Testis (tissue), 5 donors: ENCODE results near the gene GABRE. TPM values are rescaled to one million over a fixed set of nuclear protein-coding genes. Genes with fewer than 3 reads are reported as not detected.

ENCODE experiments used
- DNase-seq: peaks from one replicate; pipeline ENCODE4 v3.0.0-alpha.2; 2019
- H3K27ac ChIP-seq, 2 donors: fragments of 200-600 bp; sonication (generic); one replicate each; pipeline ENCODE4 v1.5.1; 2019
- H3K27me3 ChIP-seq: fragments of 200-600 bp; sonication (generic); one replicate; pipeline ENCODE4 v1.5.1; 2019
- H3K36me3 ChIP-seq: fragments of 200-600 bp; sonication (generic); one replicate; pipeline ENCODE4 v1.5.1; 2017; ENCODE audit warnings: low read depth; ENCODE audit errors: missing control alignments
- H3K4me1 ChIP-seq: fragments of 200-600 bp; sonication (generic); one replicate; pipeline ENCODE4 v1.5.1; 2019
- H3K4me3 ChIP-seq, 2 donors: fragments of 200-600 bp; sonication (generic); one replicate each; pipeline ENCODE4 v1.5.1; 2017 to 2019
- H3K9me3 ChIP-seq: fragments of 200-600 bp; sonication (generic); one replicate; pipeline ENCODE4 v1.5.1; 2017
- POLR2A ChIP-seq: fragments of 450-650 bp; IDR thresholded peaks from one replicate; pipeline ENCODE4 v1.6.1; 2017; ENCODE audit warnings: antibody characterized with exemption, mild to moderate bottlenecking, moderate library complexity
- WGBS, 2 donors: methylation state at CpG; one replicate each; pipeline ENCODE4 v1.1.5; 2018; 5-methylcytosine and 5-hydroxymethylcytosine counted together
- intact Hi-C: fragments of 100-400 bp; cut with DNase I; formaldehyde crosslinking; loops from one replicate; pipeline ENCODE4 v1.15.1; 2023; ENCODE audit warnings: low total_unique reads
- long read RNA-seq, 2 donors: transcript quantifications; one replicate each; lab custom pipeline, GENCODE V29; 2026
- polyA plus RNA-seq: library from polyadenylated mRNA; stranded (reverse); fragments of 350-450 nt; fragmentation: Illumina TruSeq; extraction: RNeasy Lipid Tissue Mini Kit (QIAGEN cat#74804); gene quantifications from one replicate; pipeline ENCODE4 v1.2.3, GENCODE V29; 2014; ENCODE audit warnings: low read depth, low replicate concordance; ENCODE audit not compliant: insufficient read depth
- total RNA-seq, 2 donors: library from RNA; depleted of rRNA; stranded (reverse); fragments of >200 nt; gene quantifications; one replicate each; pipeline ENCODE4 v1.2.3, GENCODE V29; 2016
- TF ChIP-seq, protein P1 (sequence below), 3 experiments: fragments of 450-650 bp in 2 of 3; fragments of 200-600 bp in 1 of 3; sonication (generic) in 1 of 3; IDR thresholded peaks; one replicate each; pipeline ENCODE4 v1.5.1; 2016 to 2019; ENCODE audit warnings: antibody characterized with exemption in 3 of 3, mild to moderate bottlenecking in 2 of 3, moderate library complexity in 1 of 3

Gene GABRE
- total RNA-seq (1 to 10 TPM; 7.9 to 9.7 TPM), polyA plus RNA-seq (9.3 TPM)
- long read RNA-seq, donor 1, full-length matches to known transcripts = 1 of 1 reads
- long read RNA-seq, donor 1, partial matches to known transcripts = 0 of 1 reads
- long read RNA-seq, donor 1, other reads (novel, unspliced or antisense) = 0 of 1 reads
- long read RNA-seq, donor 2 = 0 reads

DNA sequence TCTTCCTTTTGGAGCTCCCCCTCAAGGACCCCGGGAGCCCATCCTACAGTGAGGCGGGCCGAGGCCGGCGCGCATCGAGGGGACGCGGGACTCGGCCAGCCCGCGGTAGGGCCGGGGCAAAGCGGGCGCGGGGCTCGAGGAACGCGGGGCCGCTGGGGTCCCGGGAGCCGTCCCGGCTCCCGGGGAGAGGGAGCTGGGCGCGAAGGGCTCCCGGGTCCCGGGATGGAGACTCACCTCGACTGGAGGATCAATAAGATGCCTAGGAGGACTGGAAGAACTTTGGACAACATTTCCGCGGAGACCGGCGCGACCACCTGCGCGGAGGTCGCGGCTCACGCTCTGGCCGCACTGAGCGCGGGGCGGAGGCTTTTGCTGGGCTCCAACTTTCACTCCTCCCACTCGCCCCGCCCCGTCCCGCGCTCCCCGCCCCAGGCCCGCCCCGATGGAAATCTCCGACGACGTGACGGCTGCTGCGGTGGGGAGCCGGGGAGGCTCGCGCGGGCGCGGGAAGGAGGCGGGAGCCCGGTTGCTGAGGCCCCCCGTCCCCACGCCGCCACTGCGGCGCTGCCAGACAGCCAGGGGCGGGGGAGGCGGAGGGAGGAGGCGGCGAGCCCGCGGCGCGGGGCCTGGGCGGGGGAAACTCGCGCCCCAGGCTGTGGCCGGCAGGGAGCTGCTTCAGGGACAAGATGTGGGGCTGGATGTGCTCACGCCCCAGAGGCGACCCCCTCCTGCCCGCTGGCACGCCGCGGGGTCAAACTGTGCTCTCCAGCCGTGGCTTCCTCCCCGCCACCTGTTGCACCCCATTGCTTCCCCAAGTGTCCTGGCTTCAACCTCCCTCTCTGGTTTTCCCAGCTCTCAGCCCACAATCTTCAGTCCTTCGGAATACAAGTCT lies at the start of gene GABRE:
GABRE (minus strand) TSS at position 341 of the 892 bp plus-strand sequence; CDS start at position 290, 51 bp downstream.
- intact Hi-C loops = no loop called here
- WGBS, 2 donors = 9 to 20% methylated on average over 1 to 5 of the region's 90 CpGs
- no peak within 1 kb of the TSS for H3K27ac ChIP-seq

DNA sequence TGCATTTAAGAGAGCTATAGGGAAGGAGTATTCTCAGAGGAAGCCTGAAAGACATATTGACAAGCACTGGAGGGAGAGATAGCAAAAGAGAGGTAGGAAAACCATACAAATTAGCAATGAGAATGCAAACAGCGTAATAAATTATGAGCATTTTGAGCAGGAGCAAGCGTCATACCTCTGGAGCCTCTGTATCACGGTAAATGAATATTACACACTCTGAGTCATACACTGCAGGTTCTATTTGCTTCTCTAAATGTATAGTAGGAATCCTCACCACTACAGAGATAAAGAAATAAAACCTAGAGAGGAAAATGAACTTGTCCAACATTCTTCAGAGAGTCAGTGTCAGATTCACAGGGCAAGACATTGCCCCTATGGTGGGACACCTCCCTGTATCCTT lies 46.4 kb upstream of the GABRE start:
- TF ChIP-seq, protein P1, sequence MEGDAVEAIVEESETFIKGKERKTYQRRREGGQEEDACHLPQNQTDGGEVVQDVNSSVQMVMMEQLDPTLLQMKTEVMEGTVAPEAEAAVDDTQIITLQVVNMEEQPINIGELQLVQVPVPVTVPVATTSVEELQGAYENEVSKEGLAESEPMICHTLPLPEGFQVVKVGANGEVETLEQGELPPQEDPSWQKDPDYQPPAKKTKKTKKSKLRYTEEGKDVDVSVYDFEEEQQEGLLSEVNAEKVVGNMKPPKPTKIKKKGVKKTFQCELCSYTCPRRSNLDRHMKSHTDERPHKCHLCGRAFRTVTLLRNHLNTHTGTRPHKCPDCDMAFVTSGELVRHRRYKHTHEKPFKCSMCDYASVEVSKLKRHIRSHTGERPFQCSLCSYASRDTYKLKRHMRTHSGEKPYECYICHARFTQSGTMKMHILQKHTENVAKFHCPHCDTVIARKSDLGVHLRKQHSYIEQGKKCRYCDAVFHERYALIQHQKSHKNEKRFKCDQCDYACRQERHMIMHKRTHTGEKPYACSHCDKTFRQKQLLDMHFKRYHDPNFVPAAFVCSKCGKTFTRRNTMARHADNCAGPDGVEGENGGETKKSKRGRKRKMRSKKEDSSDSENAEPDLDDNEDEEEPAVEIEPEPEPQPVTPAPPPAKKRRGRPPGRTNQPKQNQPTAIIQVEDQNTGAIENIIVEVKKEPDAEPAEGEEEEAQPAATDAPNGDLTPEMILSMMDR (IDR thresholded peaks at IDR 0.05) = no peak
- no peak for TF ChIP-seq POLR2A
- Histone ChIP-seq H3K27ac (no peak overlapping the region), H3K4me1 (no peaks in the 10 kb centered on the region), H3K36me3 (no peaks in the 10 kb centered on the region), H3K9me3 (no peaks in the 10 kb centered on the region), H3K27me3 (no peaks in the 10 kb centered on the region), H3K4me3 (no peak overlapping the region)
- intact Hi-C loops = no loop called here
- 90 to 97% methylated on average over 3 of the region's 3 CpGs for WGBS, 2 donors
- no peak for DNase-seq

More for the DNA sequence above, at the start of gene GABRE:
- TF ChIP-seq POLR2A = no peak
- TF ChIP-seq, protein P1 (IDR thresholded peaks at IDR 0.05) = no peak
- Histone ChIP-seq H3K4me1 (no peaks in the 10 kb centered on the region), H3K9me3 (no peaks in the 10 kb centered on the region), H3K4me3 (peak within 1 kb of the TSS; percentile 37 to 44), H3K36me3 (no peaks in the 10 kb centered on the region), H3K27me3 (no peaks in the 10 kb centered on the region)
- peak; percentile 55 for DNase-seq

DNA sequence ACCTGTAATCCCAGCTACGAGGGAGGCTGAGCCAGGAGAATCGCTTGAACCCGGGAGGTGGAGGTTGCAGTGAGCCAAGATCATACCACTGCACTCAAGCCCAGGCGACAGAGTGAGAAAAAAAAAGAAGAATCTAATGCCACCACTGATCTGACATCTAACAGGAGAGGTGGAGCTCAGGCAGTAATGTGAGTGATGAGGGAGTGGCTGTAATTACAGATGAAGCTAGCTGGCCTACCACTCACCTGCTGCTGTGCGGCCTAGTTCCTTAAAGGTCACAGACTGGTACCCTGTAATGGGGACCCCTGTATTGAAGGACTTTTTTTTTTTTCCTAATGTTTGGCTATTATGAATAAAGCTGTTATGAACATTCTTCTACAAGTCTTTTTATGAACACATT lies 25.3 kb upstream of the GABRE start:
- WGBS, 2 donors = 89 to 93% methylated on average over 3 to 5 of the region's 5 CpGs
- no peak for DNase-seq
- H3K27me3 ChIP-seq = no peaks in the 10 kb centered on the region
- H3K4me3 ChIP-seq = no peak overlapping the region
- H3K4me1 ChIP-seq = no peaks in the 10 kb centered on the region
- intact Hi-C loops = no loop called here
- no peaks in the 10 kb centered on the region for H3K36me3 ChIP-seq
- TF ChIP-seq POLR2A = no peak
- TF ChIP-seq, protein P1 (IDR thresholded peaks at IDR 0.05) = no peak
- H3K9me3 ChIP-seq = no peaks in the 10 kb centered on the region
- no peak overlapping the region for H3K27ac ChIP-seq

DNA sequence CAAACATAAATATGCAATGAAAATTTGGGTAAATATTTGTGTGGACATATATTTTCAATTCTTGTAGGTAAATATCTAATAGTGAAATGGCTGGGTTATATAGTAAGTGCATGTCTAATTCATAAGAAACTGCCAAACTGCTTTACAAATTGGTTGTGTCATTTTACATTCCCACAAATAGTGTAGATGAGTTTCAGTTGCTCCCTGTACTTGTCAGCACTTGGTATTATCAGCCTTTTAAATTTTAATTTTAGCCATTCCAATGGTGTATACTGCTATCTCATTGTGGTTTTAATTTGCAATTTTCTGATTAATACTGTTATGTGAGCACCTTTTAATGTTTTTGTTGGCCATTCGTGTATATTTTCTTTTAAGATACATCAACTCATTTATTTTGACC lies 23.1 kb upstream of the GABRE start:
- intact Hi-C loops = no loop called here
- no peak for DNase-seq
- Histone ChIP-seq H3K9me3 (no peaks in the 10 kb centered on the region), H3K27ac (no peak overlapping the region), H3K4me1 (no peaks in the 10 kb centered on the region), H3K27me3 (no peaks in the 10 kb centered on the region), H3K36me3 (no peaks in the 10 kb centered on the region), H3K4me3 (no peak overlapping the region)
- TF ChIP-seq POLR2A = no peak
- TF ChIP-seq, protein P1 (IDR thresholded peaks at IDR 0.05) = no peak
- WGBS, 2 donors = 69 to 100% methylated on average over 1 of the region's 1 CpG
